Stimulated activated CD8-positive, alpha-beta memory T cell treated with anti-CD3 and anti-CD28 coated beads, Interleukin-2, amount 100 ng/mL, for 1 hour (primary cell): ENCODE results near the gene TMEM184C.

Source experiments
- DNase-seq, 2 donors: peaks; one replicate each; pipeline ENCODE4 v3.0.0-alpha.2; 2020; ENCODE audit warnings: low read depth in 2 of 2

The TMEM184C gene

GRCh38 chr4:147599769-147600168 lies 17.4 kb upstream of the TMEM184C start:
- no peak for DNase-seq

DNA sequence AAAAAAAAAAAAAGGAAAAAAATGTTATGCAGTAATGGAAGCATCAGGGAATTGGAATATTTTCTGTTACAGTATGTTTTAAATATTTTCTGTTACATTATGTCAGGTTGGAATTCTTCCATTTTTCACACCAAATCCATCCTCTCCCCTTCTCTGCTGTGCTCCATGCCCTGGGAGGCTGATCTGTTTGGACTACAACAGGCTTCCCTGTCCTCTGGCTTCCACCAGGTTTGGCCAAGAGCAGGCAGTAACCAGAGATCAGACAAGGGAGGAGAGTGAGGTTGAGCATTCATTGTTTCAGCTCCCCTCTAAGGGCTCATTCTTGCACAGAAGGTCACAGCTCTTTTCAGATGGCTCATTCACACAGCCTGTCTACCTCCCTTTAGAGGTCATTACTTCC lies 11.7 kb upstream of the TMEM184C start:
- DNase-seq: no peak

GRCh38 chr4:147607471-147607870 lies 9.7 kb upstream of the TMEM184C start:
- no peak for DNase-seq

GRCh38 chr4:147610686-147611085 lies 6.5 kb upstream of the TMEM184C start:
- no peak for DNase-seq

DNA sequence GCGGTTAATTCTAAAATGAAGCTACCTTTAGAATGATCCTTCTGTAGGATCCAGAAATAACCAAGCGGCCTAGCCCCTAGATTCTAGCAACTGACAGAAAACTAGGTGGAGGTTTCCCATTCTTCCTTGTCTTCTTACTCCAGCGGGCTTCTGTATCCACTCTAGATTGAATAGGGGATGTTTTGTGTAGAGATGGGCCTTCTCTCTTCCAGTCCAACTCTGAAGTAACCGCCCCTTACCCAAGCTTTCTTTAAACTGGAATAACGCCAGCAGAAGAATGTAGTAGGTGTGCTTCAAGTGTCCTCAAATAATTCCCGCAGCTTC lies 386 bp upstream of the TMEM184C start:
- DNase-seq: no peak

GRCh38 chr4:147617841-147618691 lies 869 bp downstream of the TMEM184C start:
- DNase-seq: no peak

DNA sequence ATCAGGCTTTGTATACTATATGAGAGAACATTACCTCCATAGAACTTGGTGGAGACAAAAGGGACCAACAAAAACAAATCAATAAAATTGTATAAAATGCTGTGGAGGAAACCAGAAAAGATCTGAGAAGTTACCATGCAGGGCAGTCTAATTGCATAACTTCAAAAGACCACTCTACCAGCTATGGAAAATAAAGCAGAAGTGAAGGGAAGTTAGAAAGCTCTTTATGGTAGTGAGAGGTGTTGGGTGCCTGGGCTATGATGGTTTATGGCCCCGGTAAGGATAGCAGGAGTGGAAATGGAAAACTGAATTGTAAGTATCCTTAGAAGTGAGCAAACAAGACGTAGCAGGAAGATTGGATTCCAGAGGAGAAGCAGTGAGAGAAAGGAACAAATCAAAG lies 3.1 kb downstream of the TMEM184C start:
- DNase-seq: no peak

DNA sequence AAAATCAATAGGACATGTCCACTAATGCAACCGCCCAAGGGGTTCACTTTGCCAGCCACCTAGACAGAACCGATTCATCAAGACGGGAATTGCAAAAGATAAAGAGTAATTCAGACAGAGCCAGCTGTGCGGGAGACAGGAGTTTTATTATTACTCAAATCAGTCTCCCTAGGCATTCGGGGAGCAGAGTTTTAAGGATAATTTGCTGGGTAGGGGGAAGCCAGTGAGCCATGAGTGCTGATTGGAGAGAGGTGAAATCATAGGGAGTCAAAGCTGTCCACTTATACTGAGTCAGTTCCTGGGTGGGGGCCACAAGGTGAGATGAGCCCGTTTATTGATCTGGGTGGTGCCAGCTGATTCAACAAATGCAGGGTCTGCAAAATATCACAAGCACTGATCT lies 8.5 kb downstream of the TMEM184C start:
- DNase-seq: no peak

DNA sequence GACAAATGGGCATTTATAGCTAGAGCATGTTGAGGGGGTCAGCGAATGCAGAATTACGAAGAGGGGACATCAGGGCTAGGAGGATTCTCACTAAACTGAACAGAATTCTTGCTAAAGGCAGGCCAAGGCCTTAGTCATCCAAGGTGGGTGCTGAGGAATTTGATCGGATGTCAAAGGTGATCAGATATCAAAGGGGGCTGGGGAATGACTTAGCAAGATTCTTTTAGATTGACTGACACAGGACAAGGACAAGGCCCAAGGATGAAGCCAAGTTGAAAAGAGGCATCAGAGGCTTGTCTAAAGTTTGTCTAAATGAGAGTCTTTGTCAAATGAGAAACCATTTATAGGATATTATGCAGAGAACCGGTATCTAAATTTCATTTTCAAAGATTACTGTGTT lies 9.7 kb downstream of the TMEM184C start:
- DNase-seq: no peak

GRCh38 chr4:147628415-147628814 lies 11.2 kb downstream of the TMEM184C start:
- DNase-seq: no peak

- DNase-seq: no peak
These were observed 12.9 kb downstream of the TMEM184C start for GRCh38 chr4:147629783-147630730.

GRCh38 chr4:147633113-147633512 lies 15.9 kb downstream of the TMEM184C start:
- DNase-seq: no peak

DNA sequence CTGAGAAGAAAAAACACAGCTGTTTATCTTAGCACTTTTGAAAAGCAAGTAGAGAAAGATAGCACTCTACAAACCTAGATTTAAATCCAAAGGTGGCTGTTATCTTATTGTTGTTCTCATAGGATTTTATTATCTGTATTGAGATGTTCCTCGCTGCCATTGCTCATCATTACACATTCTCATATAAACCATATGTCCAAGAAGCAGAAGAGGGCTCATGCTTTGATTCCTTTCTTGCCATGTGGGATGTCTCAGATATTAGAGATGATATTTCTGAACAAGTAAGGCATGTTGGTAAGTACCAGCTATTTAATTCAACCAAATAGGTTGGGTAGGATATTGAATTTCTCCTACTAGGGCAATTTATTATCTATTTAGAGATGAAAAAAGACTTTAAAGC lies 16.4 kb downstream of the TMEM184C start:
- no peak for DNase-seq

DNA sequence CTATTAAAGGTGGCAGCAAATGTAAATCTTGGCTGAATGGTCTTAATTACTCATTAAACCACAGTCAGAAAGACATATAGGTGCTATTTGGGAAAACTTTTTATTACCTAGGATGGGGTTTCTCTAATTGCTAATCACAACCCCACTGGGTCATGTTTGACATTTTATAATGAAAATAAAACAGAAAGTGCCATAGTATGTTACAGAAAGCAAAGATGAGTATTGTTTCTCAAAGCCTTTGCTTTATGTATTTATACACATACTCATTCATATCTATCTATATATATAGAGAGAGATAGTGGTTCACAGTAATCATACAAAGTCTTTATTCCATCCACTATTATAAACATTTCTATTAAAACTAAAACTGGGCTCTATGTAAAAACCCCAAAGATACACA lies 18.2 kb downstream of the TMEM184C start:
- no peak for DNase-seq

DNA sequence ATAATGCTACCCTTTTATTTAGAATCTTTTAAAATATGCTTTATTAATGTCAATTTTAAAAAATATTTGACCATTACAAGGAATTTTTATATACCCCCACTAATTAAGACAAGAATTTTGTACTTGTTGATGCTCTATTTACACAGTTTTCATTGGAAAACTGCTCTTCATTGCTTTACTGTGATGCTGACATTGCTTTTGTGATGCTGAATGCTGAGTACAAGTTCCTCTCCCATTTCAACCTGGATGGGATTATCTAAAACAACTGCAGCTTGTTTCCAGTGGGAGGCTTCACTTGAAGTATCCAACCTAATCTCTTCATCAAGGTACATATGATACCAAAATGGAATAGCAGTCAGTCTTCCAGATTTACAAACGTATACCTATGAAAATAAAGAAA lies 21.2 kb downstream of the TMEM184C start:
- DNase-seq: no peak

DNA sequence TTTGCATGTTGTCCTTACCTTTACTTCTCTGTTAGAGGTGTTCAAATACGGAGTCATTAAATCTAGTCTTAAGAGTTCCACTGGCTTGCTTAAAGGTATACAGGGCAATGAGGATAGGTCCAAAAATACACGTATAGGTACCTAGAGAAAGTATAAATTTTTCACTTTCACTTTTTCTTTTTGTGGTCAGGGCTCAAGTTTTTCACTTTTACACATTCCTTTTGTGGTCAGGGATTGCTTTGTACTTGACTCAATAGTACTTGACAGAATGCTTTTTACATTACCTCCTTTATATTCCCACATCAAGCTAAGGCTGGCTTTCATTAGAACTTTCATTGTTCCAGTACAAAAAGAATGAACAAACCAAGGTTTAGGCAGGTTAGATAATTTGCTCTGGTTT lies 21.7 kb downstream of the TMEM184C start:
- no peak for DNase-seq

DNA sequence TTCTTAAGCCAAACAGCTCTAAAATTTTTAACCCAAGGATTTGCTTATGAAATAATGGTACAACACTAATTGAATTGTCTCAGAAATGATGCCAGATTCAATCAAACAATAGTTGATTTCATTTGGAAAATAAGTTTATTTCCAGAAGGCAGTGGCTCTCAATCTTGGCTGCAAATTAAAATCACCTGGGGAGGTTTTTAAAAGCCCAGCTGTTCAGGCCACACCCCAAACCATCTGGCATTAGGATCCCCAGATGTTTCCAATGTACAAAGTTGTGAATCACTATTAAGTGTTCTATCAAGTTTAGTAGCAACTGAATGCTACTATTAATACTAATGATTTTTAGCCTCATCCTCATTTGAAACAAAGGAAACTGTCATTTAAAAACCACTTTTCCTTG lies 22.2 kb downstream of the TMEM184C start:
- DNase-seq: no peak

- DNase-seq: no peak
These were observed 23.1 kb downstream of the TMEM184C start for GRCh38 chr4:147640331-147640730.

DNA sequence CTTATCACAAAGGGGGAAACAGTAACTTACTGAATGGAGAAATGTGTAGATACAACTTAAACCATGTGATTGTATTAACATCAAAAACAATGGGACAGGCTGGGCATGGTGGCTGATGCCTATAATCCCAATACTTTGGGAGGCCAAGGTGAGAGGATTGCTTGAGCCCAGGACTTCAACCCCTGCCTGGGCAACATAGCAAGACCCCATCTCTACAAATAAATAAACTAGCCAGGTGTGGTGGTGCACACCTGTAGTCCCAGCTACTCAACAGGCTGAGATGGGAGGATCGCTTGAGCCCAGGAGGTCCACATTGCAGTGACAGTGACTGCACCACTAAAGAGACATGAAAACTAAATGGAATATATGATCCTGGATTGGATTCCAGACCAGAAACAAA lies 26.4 kb downstream of the TMEM184C start:
- DNase-seq: no peak

DNA sequence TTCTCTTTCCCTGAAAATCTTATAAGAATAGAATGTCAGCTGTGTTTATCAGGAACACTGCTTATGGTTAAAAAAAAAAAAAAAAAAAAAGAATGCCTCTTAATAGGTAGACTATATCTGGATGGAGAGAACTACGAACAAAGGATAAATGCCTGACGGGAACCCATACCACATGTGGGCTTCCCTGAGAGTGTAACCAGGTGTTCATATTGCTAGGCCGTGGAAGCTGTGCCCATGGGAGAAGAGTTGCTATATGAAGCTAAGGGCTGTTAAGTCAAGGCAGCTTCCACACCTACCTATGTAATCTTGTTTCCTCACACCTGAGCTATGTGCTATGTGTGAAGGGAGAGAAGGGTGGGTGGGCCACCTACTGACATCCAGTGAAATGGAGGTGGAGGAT lies 27.3 kb downstream of the TMEM184C start:
- DNase-seq: no peak

- DNase-seq: no peak
These were observed 27.9 kb downstream of the TMEM184C start for GRCh38 chr4:147645099-147645498.

GRCh38 chr4:147648656-147649055 lies 31.5 kb downstream of the TMEM184C start:
- DNase-seq: no peak

DNA sequence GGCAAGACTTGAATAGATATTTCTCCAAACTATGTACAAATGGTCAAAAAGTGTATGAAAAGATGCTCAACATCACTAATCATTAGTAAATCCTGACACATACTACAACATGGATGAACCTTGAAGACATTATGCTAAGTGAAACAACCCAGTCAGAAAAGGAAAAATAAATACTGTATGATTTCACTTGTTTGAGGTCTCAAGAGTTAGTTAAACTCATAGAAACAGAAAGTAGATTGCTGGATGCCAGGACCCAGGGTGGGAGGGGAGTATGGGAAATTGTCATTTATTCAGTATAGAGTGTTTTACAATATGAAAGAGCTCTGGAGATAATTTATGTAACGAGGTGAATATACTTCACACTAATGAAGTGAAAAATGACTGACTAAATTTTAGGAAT lies 34.4 kb downstream of the TMEM184C start:
- DNase-seq: no peak
